GM19023 (cell line): ENCODE measurements around the gene CSNK2A1.
"Not testable (repeated sequence)": the region's sequence is repeated elsewhere in the genome, so short reads cannot be mapped to it uniquely, and the experiment has no call there.

Experiments
- ATAC-seq: cut with Tn5 transposase; IDR thresholded peaks from one replicate; pipeline ENCODE4 v1.9.1; 2021; ENCODE audit warnings: mild to moderate bottlenecking, moderate library complexity; ENCODE audit not compliant: unreplicated experiment

The CSNK2A1 gene

GRCh38 chr20:461254-462198, 82.1 kb downstream of the CSNK2A1 start:
- peak; percentile 38 for ATAC-seq

GRCh38 chr20:460707-461106, 82.9 kb downstream of the CSNK2A1 start:
- ATAC-seq: no peak

- ATAC-seq: no peak
Measured at GRCh38 chr20:460180-460579, 83.4 kb downstream of the CSNK2A1 start.

GRCh38 chr20:458776-459175, 84.8 kb downstream of the CSNK2A1 start:
- ATAC-seq: no peak

GRCh38 chr20:454951-455350, 88.6 kb downstream of the CSNK2A1 start:
- no peak for ATAC-seq

GRCh38 chr20:452021-452420, 91.6 kb downstream of the CSNK2A1 start:
- ATAC-seq: not testable (repeated sequence)

GRCh38 chr20:445514-446336, 97.9 kb downstream of the CSNK2A1 start:
- no peak for ATAC-seq

- no peak for ATAC-seq
Measured at GRCh38 chr20:444862-445426, 98.6 kb downstream of the CSNK2A1 start.

- ATAC-seq: no peak
Measured at GRCh38 chr20:444117-444516, 99.5 kb downstream of the CSNK2A1 start.

GRCh38 chr20:443223-443775, 100.3 kb downstream of the CSNK2A1 start:
- ATAC-seq: no peak

GRCh38 chr20:440636-441035, 103.0 kb downstream of the CSNK2A1 start:
- ATAC-seq: no peak

GRCh38 chr20:440148-440547, 103.4 kb downstream of the CSNK2A1 start:
- ATAC-seq: no peak

- no peak for ATAC-seq
Measured at GRCh38 chr20:438571-439469, 104.8 kb downstream of the CSNK2A1 start.

- ATAC-seq: no peak
Measured at GRCh38 chr20:437787-438486, 105.7 kb downstream of the CSNK2A1 start.

GRCh38 chr20:436476-436875, 107.1 kb downstream of the CSNK2A1 start:
- ATAC-seq: no peak

- no peak for ATAC-seq
Measured at GRCh38 chr20:435558-435957, 108.0 kb downstream of the CSNK2A1 start.

- ATAC-seq: no peak
Measured at GRCh38 chr20:434661-435419, 108.8 kb downstream of the CSNK2A1 start.

- no peak for ATAC-seq
Measured at GRCh38 chr20:434221-434620, 109.4 kb downstream of the CSNK2A1 start.
